ENCODE data around the gene ZNF234. TPM values are rescaled to one million over a fixed set of nuclear protein-coding genes. Genes with fewer than 3 reads are reported as not detected.

ZNF234 gene
- total and polyA plus RNA-seq, 2 of the 8 experiments (the other 6 are each of a cell fraction or from before 2014, with no cell fraction given) = 1.9 to 12.3 TPM

GRCh38 chr19:44207126-44207803, 65.9 kb downstream of the ZNF234 start (continued):
- TF ChIP-seq, protein P1, sequence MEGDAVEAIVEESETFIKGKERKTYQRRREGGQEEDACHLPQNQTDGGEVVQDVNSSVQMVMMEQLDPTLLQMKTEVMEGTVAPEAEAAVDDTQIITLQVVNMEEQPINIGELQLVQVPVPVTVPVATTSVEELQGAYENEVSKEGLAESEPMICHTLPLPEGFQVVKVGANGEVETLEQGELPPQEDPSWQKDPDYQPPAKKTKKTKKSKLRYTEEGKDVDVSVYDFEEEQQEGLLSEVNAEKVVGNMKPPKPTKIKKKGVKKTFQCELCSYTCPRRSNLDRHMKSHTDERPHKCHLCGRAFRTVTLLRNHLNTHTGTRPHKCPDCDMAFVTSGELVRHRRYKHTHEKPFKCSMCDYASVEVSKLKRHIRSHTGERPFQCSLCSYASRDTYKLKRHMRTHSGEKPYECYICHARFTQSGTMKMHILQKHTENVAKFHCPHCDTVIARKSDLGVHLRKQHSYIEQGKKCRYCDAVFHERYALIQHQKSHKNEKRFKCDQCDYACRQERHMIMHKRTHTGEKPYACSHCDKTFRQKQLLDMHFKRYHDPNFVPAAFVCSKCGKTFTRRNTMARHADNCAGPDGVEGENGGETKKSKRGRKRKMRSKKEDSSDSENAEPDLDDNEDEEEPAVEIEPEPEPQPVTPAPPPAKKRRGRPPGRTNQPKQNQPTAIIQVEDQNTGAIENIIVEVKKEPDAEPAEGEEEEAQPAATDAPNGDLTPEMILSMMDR (IDR thresholded peaks at IDR 0.05; ENCODE audit: control extremely low read depth in 1 of 3, insufficient read depth in 1 of 3, low read depth in 1 of 3, low read length in 3 of 3) = no peak
- TF ChIP-seq RNF2 (IDR thresholded peaks at IDR 0.05; ENCODE audit: borderline replicate concordance, low read depth, low read length, missing control alignments, poor library complexity, severe bottlenecking) (no peak), KDM1A (IDR thresholded peaks at IDR 0.05; ENCODE audit: borderline replicate concordance, low read length) (no peak), EZH2 (IDR thresholded peaks at IDR 0.05; ENCODE audit: low read depth, low read length, severe bottlenecking) (no peak), SIX5 (IDR thresholded peaks at IDR 0.05; ENCODE audit: low read depth, low read length) (peak; percentile 83), EGR1 (IDR thresholded peaks at IDR 0.05; ENCODE audit: borderline replicate concordance, low read depth, low read length) (peak; percentile 99), MAX (IDR thresholded peaks at IDR 0.05) (no peak), TCF12 (IDR thresholded peaks at IDR 0.05; ENCODE audit: low read depth, low read length) (no peak), BRCA1 (IDR thresholded peaks at IDR 0.05; ENCODE audit: low read depth, low read length) (no peak), CREB1 (IDR thresholded peaks at IDR 0.05) (no peak), CTBP2 (IDR thresholded peaks at IDR 0.05; ENCODE audit: borderline replicate concordance, insufficient read depth, insufficient read length, low read length) (no peak), POU5F1 (IDR thresholded peaks at IDR 0.05; ENCODE audit: low read depth, low read length) (no peak), RXRA (IDR thresholded peaks at IDR 0.05; ENCODE audit: insufficient read depth, low read depth, low read length) (no peak), TBP (IDR thresholded peaks at IDR 0.05; ENCODE audit: low read depth, low read length) (no peak), SP4 (IDR thresholded peaks at IDR 0.05; ENCODE audit: low read length) (no peak), CBX8 (IDR thresholded peaks at IDR 0.05; ENCODE audit: borderline replicate concordance, low read depth, low read length) (no peak), GABPA (IDR thresholded peaks at IDR 0.05; ENCODE audit: borderline replicate concordance, insufficient read depth, low read length) (peak; percentile 91), MAFK (IDR thresholded peaks at IDR 0.05; ENCODE audit: low read depth, low read length) (no peak), GTF2F1 (IDR thresholded peaks at IDR 0.05; ENCODE audit: borderline replicate concordance, low read depth, low read length) (peak; percentile 70), CEBPB (IDR thresholded peaks at IDR 0.05; ENCODE audit: low read depth, low read length) (no peak), PHF8 (conservative IDR thresholded peaks at IDR 0.05; ENCODE audit: low read depth, low read length) (peak; percentile 58; the same call in 1 of the 2 replicates), TAF7 (optimal IDR thresholded peaks at IDR 0.05; ENCODE audit: borderline replicate concordance, low read depth, low read length) (no peak), SIRT6 (IDR thresholded peaks at IDR 0.05; ENCODE audit: low read length) (peak; percentile 33)
